Stimulated activated naive CD8-positive, alpha-beta T cell treated with anti-CD3 and anti-CD28 coated beads, Interleukin-15, Interleukin-2, amounts not matched to agents 100 U/mL and 50 U/mL, for 24 hours (primary cell): Measurements from ENCODE around the gene RALA.
"Not testable (repeated sequence)": the region's sequence is repeated elsewhere in the genome, so short reads cannot be mapped to it uniquely, and the experiment has no call there.

Experiments used
- ATAC-seq: fragments of 150-1000 bp; cut with Tn5 transposase; one replicate; pipeline ENCODE4 v1.10.0; 2021
- DNase-seq: peaks from one replicate; pipeline ENCODE4 v3.0.0; 2021

RALA gene

DNA sequence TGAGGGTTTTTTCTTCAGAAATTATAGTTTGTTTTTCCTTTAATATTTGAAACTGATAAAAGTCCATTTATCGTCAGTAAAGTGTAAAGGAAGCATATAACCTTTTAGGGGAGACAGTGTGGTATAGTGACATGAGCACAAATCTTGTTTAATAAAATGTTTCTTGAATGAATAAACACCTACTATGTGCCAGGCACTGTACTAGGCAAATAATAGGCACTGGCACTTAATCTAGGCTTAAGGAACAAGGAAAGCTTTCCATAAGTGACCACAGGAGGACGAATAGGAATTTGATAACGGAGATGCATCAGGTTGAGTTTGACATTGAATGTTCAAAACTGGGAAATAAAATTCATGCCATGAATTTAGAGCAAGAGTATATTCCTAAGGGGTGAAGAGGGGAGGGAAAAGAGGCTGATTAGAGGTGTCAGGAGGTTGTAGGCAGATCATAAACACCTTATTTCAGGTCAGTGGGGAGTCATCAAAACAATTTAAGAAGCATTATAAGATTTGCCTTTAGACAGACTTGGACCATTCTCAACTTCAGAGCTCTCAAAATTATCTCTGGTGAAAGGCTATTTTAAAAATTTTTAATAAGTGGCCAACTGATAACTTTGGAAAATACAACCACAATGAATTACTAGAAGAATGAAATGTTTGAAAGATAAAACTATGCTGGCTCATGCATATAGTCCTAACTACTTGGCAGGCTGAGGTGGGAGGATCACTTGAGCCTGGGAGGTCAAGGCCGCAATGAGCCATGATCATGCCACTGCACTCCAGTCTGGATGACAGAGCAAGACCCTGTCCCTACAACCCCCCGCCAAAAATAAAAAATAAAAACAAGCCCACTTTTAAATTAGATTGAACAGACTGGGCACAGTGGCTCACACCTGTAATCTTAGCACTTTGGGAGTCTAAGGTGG is 22.4 kb downstream of the RALA start:
- ATAC-seq (no peak), DNase-seq (no peak)

DNA sequence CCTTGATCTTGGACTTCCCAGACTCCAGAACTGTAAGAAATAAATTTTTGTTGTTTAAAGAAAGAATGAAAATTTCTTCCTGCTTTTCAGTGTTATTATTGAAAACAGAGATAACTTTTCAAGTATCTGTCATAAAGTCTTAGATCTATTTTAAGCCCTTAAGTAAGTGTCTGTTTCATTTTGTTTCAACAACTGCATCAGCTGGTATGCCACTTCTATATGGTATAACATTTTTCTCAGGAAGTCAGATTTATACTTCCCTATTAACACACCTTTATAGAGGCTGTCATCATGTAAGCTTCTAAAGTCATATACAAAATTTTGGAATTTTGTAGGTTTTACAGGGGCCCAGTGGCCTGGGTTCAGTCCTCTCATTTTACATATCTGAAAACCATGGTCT is 24.4 kb downstream of the RALA start:
- ATAC-seq (no peak), DNase-seq (no peak)

DNA sequence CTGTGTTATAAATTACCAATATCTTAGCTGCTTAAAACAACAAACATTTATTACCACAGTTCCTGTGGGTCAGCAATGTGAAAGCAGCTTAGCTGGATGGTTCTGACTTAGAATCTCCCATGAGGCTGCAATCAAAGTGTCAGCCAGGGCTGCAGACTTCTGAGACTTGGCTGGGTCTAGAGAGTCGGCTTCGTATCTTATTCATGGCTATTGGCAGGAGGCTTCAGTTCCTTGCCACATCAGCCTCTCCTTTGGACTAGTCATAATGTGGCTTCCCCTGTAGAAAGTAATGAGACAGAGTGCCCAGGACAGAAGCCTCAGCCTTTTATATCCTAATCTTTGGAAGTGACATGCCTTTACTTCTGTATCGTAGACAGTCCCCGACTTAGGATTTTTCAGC is 27.3 kb downstream of the RALA start:
- ATAC-seq (no peak), DNase-seq (no peak)

DNA sequence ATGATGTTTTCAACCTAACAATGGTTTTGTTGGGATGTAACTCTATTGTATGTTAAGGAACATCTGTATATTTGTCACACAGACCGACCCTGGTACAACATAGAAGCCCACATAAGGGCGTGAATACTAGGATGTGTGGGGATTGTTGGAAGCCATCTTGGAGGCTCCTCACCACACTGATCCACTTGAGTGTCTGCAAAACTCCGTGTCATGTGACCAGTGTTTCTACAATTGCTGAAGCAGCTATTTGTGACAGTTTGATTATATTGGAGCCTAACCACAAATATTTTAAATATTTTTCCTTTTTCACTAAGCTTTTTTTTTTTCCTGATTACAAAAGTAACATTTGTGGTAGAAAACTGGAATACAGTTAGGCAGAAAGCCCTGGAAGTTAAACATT is 27.9 kb downstream of the RALA start:
- DNase-seq (no peak), ATAC-seq (no peak)

DNA sequence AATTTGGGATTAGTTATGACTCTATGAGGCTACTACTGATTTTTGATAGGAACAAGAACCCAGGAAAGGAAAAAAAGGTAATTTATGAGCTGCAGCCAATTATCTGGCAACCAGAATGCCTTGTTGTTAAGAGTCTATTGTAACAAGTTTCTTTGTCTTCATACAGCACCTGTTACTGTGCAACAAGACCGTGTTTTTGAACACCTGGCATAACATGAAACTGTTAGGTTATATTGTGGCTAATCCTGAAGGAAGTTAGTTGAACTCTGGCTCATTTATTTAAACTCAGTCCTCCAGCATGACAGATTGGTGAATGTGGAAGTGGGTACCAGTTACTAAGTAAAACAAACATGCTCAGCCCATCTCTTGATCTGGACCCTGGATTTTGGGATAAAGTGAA is 33.0 kb downstream of the RALA start:
- ATAC-seq (no peak), DNase-seq (no peak)

DNA sequence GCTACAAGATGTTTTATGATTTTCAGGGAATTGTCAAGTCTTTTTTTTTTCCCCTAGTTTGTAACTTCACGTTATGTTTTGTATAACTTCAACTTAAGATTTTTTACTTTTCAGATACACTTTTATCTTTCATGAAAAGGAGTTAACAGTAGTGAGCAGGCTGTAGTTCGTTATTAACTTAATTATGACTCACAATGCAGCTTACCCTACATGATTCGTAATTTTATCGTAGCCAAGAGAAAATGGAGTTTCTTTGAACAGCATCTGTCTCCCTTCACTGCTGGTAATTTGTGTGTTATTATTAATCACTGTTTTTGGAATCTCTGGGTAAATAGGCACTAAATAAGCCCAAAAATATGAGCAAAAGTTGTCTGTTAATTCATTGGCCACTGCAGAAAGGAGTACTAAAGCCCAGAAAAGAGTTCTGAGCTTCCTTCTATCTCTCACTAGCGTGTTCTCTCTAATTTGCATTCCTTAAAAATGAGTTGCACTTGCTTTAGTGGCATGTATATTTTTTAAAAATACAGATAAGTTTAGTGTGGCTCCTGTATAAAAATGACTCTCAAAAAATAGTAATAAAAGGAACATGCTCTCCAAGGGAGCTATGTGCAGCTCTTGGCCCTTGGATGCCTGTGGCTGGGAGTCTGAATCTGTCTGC is 36.1 kb downstream of the RALA start:
- no peak for ATAC-seq
- no peak for DNase-seq

DNA sequence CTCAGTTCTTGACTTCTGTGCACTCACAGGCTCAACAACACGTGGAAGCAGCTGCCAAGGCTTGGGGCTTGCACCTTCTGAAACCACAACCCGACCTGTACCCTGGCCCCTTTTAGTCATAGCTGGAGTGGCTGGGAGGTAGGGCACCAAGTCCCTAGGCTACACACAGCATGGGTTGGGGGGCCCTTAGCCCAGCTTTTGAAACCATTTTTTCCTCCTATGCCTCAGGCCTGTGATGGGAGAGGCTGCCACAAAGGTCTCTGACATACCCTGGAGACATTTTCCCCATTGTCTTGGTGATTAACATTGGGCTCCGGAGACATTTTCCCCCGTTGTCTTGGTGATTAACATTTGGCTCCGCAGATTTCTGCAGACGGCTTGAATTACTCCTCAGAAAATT is 38.6 kb downstream of the RALA start:
- ATAC-seq (no peak), DNase-seq (no peak)

DNA sequence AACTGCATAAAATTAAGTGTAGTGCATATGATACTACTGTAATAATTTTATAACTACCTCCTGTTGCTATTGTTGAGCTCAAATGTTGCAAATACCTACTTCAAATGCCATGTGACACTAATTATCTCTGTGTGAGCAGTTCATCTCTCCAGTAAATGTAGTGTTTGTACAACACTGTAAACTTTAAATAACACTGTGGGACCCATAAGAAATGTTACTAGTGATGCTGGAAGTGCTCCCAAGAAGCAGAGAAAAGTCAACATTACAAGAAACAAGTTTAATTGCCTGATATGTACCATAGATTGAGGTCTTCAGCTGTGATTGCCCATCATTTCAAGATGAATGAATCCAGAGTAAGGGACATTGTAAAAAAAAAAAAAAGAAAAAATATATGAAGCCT is 39.9 kb downstream of the RALA start:
- ATAC-seq (no peak), DNase-seq (no peak)

DNA sequence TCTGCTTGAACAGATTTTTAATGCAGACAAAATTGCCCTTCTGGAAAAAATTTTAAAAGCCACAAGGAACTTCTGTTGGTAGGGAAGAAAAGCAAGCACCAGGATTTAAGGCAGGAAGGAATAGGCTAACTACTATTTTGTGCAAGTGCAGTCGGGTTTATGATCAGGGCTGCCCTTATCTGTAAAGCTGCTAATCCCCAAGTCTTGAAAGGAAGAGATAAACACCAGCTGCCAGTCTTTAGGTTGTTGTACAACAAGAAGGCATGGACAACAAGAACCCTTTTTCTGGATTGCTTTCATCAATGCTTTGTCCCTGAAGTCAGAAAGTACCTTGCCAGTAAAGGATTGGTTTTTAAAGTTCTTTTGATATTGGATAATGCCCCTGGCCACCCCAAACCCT is 40.7 kb downstream of the RALA start:
- ATAC-seq (no peak), DNase-seq (no peak)

DNA sequence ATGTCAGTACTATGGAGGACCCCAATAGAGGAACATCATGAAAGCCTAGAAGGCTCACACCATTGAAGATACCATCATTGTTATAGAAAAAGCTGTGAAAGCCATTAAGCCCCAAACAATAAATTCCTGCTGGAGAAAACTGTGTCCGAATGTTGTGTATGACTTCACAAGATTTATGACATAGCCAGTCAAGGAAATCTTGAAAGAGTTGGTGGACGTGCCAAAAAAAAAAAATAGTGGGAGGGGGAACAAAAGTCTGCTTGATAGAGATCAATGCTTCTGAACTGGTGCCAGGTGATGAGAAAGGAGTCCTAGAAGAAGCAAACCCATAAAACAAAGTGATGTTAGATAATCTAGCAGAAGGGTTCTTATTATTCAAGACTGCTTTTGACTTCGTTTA is 41.2 kb downstream of the RALA start:
- DNase-seq = no peak
- ATAC-seq = no peak

DNA sequence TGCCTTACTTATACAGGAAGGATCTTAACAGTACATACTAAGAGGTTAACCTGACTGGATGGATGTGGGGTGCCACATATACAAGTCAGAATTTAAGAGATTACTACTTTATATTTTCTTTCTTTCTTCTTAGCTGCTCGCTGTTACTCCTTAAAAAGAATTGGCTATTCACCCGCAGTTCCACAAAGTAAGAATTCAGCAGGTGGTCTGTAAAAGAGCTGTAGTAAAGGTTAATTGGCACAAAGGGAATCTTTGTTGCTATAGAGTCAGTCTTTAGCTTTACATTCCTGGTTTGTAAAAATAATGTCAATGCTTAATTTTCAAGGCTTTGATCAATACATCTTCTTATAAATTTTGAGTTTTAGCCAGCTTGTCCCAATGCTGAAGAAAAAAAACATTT is 43.2 kb downstream of the RALA start:
- no peak for DNase-seq
- no peak for ATAC-seq

DNA sequence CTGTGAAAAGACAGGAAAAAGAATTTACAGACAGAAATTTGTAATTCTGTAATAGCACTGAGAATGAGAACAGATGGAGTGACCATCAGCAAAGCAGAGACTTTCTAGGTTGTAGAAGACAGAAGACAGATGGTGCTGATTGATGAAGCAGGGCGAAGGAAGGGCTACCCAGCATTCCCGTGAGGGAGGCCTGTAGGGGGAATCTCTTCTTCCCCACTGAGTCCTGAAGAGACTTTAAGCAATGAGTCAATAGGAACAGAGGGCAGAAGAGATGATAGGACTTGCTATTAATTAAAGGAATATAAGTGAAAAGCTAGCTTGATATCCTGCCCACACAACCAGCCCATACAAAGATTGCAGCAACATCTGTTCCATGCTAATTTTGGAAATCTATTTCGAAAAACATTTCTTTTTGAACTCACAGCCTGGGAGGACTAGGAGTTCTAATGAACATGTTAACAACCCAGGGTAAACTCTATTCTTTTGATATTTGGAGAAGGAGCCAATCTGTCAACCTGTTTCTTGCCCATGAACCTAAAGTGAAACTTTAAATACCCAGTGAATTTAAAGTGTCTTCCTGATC is 44.1 kb downstream of the RALA start:
- ATAC-seq (no peak), DNase-seq (no peak)

DNA sequence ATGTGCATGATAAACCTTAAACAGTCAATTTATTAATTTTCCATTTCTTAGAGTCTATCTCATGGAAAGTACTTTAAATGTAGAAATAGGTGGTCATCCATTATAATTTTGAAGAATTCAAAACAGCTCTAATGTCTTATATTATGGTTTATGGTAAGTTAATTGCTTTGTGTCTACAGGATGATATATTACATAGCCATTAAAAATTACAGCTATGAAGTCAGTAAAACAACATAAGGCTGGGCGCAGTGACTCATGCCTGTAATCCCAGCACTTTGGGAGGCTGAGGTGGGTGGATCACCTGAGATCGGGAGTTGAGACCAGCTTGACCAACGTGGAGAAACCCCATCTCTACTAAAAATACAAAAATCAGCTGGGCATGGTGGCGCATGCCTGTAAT is 44.9 kb downstream of the RALA start:
- not testable (repeated sequence) for ATAC-seq

DNA sequence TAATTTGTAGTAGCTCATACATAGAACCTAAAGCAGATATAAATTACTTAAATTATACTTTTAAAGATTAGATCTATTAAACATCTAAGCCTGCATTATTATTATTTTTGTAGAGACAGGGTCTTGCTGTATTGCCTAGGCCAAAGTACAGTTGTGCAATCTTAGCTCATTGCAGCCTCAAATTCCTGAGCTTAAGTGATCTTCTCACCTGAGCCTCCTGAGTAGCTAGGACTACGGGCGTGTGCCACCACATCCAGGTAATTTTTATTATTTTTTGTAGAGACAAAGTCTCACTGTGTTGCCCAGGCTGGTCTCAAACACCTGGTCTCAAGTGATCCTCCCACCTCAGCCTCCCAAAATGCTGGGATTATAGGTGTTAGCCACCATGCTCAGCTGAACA is 46.7 kb downstream of the RALA start:
- ATAC-seq (no peak), DNase-seq (no peak)

More for the DNA sequence above, 44.9 kb downstream of the RALA start:
- DNase-seq = not testable (repeated sequence)

DNA sequence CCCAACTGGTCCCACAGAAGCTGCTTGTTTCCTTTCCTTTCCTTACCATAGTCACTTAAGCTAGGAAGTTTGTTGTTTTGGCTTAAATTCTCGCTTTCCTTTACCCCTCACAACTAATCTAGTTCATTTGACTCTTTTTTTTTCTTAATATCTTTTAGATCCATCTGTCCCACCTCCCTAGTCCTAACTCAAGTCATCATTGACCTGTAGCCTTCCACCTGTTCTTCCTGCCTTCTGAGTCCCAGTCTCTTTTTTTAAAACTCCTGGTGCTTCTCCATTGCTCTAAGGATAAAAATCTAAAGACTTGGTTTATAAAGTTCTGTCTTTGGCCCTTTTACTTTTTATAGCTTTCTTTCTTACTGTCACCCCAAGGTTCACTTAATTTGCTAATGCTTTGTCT is 47.6 kb downstream of the RALA start:
- no peak for ATAC-seq
- DNase-seq = no peak

DNA sequence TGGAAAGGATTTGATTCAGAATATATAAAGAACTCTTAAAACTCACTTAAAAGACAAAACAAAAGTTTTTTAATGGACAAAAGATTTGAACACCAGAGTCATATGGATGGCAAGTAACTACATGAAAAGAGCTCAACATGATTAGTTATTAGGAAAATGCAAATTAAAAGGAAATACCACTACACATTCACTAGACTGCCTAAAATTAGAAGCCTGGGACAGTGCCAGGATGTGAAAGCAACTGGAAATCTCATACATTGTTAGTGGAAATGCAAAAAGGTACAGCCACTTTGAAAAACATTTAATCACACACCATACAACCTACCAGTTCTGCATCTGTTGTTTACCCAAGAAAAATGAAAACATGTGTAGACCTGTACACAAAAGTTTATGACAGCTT is 48.8 kb downstream of the RALA start:
- ATAC-seq (no peak), DNase-seq (no peak)

DNA sequence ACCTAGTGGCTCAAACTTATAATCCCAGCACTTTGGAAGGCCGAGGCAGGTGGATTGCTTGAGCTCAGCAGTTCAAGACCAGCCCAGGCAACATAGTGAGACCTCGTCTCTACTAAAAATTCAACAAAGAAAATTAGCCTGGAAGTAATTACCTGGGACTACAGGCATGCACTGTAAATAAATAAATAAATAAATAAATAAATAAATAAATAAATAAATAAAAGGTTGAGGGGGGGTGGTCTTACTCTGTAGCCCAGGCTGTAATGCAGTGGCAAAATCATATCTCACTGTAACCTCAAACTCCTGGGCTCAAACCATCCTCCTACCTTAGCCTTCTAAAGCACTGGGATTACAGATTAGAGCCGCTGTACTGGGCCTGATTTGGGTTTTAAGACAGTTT is 50.5 kb downstream of the RALA start:
- ATAC-seq (no peak), DNase-seq (no peak)

DNA sequence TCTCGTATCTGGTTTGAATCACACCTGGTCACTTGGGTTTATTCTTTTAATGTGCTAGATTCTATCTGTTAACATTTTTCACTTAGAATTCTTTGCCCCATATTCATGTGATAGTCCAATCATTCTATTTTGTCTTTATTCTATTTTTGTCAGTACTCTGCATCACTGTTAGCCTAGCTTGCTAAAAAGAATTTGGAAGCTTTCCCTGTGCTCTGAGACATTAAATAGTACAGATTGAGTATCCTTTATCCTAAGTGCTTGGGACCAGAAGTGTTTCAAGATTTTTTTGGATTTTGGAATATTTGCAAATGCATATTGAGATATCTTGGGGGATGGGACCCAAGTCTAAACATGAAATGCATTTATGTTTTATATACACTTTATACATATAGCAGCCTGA is 51.0 kb downstream of the RALA start:
- ATAC-seq (no peak), DNase-seq (no peak)

DNA sequence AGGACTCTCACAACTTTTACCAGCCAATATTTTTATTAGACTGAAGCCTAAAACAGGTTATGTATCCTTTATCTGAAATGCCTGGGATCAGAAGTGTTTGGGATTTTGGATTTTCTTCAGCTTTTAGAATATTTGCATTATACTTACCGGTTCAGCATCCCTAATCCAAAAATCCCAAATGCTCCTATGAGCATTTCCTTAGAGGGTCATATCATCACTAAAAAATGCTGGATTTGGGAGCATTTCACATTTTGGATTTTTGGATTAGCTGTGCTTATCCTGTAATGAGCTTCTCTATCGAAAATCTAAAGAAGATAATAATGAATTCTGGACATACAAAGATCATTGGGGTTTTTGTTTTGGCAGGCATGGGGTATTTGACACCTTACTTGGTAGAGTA is 53.0 kb downstream of the RALA start:
- DNase-seq (no peak), ATAC-seq (no peak)

DNA sequence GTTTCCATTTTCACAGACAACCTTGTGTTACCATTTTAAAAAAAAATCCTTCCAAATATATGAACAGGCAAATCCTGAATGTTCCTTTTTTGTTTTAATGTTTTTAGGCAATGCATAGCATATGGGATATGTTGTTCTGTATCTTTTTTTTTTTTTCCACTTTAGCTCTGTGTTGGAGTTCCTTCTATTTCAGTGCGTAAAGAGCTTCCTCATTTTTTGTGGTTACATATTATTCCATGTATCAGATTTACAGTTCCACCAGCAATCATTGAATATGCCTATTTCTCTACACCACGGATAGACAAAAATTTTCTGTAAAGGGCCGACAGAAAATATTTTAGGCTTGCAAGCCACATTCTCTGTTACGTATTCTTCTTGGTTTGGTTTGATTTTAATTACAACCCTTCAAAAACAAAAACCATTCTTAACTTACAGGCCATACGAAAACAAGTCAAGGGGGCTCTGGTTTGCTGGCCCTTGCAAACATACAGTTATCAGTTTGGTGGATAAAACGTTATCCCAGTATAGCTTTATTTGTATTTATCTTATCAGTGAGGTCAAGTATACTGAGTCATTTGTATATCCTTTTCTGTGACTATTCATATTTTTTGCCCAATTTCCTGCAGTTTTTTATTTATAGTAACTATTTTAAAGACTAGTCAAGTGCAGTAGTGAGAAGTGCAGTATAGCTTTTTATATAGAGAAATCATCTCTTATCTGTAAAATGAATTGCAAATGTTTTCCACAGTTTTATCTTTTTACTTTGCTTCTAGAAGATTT is 55.7 kb downstream of the RALA start:
- ATAC-seq = no peak

DNA sequence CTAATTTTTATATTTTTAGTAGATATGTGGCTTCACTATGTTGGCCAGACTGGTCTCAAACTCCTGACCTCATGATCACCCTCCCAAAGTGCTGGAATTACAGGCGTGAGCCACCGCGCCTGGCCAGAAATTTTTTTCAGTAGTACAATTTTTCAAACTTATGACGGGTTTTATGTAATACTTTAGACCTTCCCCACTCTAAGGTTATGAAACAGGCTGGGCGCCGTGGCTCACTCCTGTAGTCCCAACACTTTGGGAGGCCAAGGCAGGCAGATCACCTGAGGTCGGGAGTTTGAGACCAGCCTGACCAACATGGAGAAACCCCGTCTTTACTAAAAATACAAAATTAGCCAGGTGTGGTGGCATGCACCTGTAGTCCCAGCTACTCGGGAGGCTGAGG is 56.5 kb downstream of the RALA start:
- ATAC-seq, DNase-seq: not testable (repeated sequence)

More for the DNA sequence above, 55.7 kb downstream of the RALA start:
- DNase-seq = no peak

DNA sequence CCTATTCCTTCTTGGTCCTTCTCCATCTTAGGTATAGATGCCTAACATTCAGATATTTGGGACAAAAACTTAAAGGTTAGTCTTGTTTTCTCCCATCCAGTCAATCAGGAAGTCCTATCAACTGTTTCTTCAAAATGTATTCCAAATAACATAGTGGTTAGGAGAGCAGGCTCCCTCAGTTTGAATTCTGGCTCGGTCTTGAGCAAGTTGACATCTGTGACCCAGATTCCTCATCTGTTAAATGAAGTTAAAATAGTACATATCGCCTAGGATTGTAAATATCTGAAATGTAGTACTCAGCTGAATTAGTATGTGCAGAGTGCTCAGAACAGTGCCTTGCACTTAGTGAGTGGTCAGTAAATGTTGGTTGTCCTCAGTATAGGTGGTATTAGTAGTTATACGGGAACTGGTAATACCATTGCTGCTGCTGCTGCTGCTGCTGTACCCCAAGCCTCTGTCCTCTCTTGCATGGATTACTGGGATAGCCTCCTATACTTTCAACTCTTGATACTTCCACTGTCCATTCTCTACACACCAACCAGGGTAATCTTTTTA is 58.6 kb downstream of the RALA start:
- no peak for ATAC-seq

More for the DNA sequence above, 58.6 kb downstream of the RALA start:
- DNase-seq = no peak
